H1 (cell line): ENCODE results near the gene CNN3. TPM values are rescaled to one million over a fixed set of nuclear protein-coding genes. Genes with fewer than 3 reads are reported as not detected.

Experiments used
- CTCF ChIA-PET: fragments of 300-600 bp; sonication (Branson Sonifier 250); formaldehyde crosslinking; loops from one replicate; lab custom pipeline; 2021; ENCODE audit not compliant: partially characterized antibody; lab: Charles Lee
- POLR2A ChIA-PET: fragments of 300-600 bp; sonication (Branson Sonifier 250); formaldehyde crosslinking; loops from one replicate; lab custom pipeline; 2021; ENCODE audit warnings: inconsistent platforms; ENCODE audit not compliant: partially characterized antibody; lab: Charles Lee
- DNase-seq, 2 experiments: peaks; one replicate each; pipeline versions ENCODE4 v3.0.0 to v3.0.0-alpha.2; 2010 to 2022; ENCODE audit warnings: low spot score in 2 of 2, low read depth in 1 of 2, mixed read lengths in 1 of 2
- FAIRE-seq: peaks from 2 replicates; lab custom pipeline; 2011; peaks lifted over from hg19 to GRCh38; lab: Jason Lieb, UNC
- H2AFZ ChIP-seq: 2 replicates; pipeline ENCODE4 v1.8.1; 2012; ENCODE audit warnings: low read length, inconsistent platforms
- H2AK5ac ChIP-seq: 2 replicates; pipeline ENCODE4 v1.6.1; 2013; ENCODE audit warnings: low read depth, low read length
- H2BK120ac ChIP-seq: replicated peaks from 2 replicates; pipeline ENCODE3; 2013; ENCODE audit warnings: low read depth, low read length, inconsistent platforms
- H2BK12ac ChIP-seq: 2 replicates; pipeline ENCODE4 v1.6.1; 2013; ENCODE audit warnings: low read depth, low read length
- H2BK15ac ChIP-seq: 2 replicates; pipeline ENCODE4 v1.6.1; 2013; ENCODE audit warnings: low read length
- H2BK20ac ChIP-seq: 2 replicates; pipeline ENCODE4 v1.6.1; 2013; ENCODE audit warnings: low read length
- H2BK5ac ChIP-seq: 2 replicates; pipeline ENCODE4 v1.6.1; 2013; ENCODE audit warnings: low read depth, low read length
- H3K14ac ChIP-seq: 2 replicates; pipeline ENCODE4 v1.6.1; 2013; ENCODE audit warnings: inconsistent platforms; ENCODE audit not compliant: insufficient read length
- H3K18ac ChIP-seq: 2 replicates; pipeline ENCODE4 v1.6.1; 2013; ENCODE audit warnings: low read length; ENCODE audit errors: extremely low read depth
- H3K23ac ChIP-seq: 2 replicates; pipeline ENCODE4 v1.6.1; 2013; ENCODE audit warnings: inconsistent platforms; ENCODE audit not compliant: insufficient read length
- H3K23me2 ChIP-seq: 2 replicates; pipeline ENCODE4 v1.6.1; 2013; ENCODE audit warnings: low read depth, low read length
- H3K27ac ChIP-seq: 2 replicates; pipeline ENCODE4 v1.6.1; 2011; ENCODE audit warnings: low read depth, low read length, inconsistent platforms
- H3K27me3 ChIP-seq, 4 experiments: replicated peaks in 1 of 4; 1 replicate in 1 of 4; 2 replicates in 3 of 4; pipeline versions ENCODE4 v1.6.1 to v1.8.1; 2011 to 2013; ENCODE audit warnings: low read length in 3 of 4, mild to moderate bottlenecking in 3 of 4, inconsistent platforms in 2 of 4, mixed read lengths in 2 of 4, moderate library complexity in 1 of 4; ENCODE audit not compliant: control insufficient read depth in 3 of 4, insufficient read depth in 3 of 4; ENCODE audit errors: extremely low read depth in 1 of 4
- H3K36me3 ChIP-seq, 4 experiments: 2 replicates each; pipeline versions ENCODE4 v1.6.1 to v1.8.1; 2011 to 2013; ENCODE audit warnings: mild to moderate bottlenecking in 4 of 4, low read length in 3 of 4, moderate library complexity in 2 of 4, control low read depth in 1 of 4, inconsistent platforms in 1 of 4; ENCODE audit not compliant: insufficient read depth in 4 of 4, control insufficient read depth in 2 of 4
- H3K4ac ChIP-seq: replicated peaks from 2 replicates; pipeline ENCODE3; 2013; ENCODE audit warnings: low read length, low read depth, mixed read lengths, inconsistent platforms; ENCODE audit not compliant: insufficient read length
- H3K4me1 ChIP-seq, 4 experiments: replicated peaks in 1 of 4; 1 replicate in 1 of 4; 2 replicates in 3 of 4; pipeline versions ENCODE4 v1.6.1 to v1.8.1; 2011 to 2013; ENCODE audit warnings: low read length in 3 of 4, inconsistent platforms in 2 of 4, mixed read lengths in 1 of 4; ENCODE audit not compliant: insufficient read depth in 4 of 4, control insufficient read depth in 3 of 4
- H3K4me2 ChIP-seq, 2 experiments: 2 replicates each; pipeline versions ENCODE4 v1.6.1 to v1.8.1; 2011 to 2013; ENCODE audit warnings: low read depth in 2 of 2, low read length in 2 of 2, control low read depth in 1 of 2, inconsistent platforms in 1 of 2, mild to moderate bottlenecking in 1 of 2; ENCODE audit not compliant: insufficient read depth in 1 of 2
- H3K4me3 ChIP-seq, 4 experiments: fragments of 200-600, 300-600 bp in 1 of 4; sonication (generic), shearing (Covaris generic), sonication (Bioruptor Twin) in 1 of 4; 2 replicates each; pipeline versions ENCODE4 v1.5.1 to v1.8.1; 2011 to 2016; ENCODE audit warnings: low read length in 4 of 4, low read depth in 3 of 4, control low read depth in 2 of 4, inconsistent platforms in 2 of 4, mild to moderate bottlenecking in 2 of 4, mixed read lengths in 1 of 4, moderate library complexity in 1 of 4; ENCODE audit not compliant: insufficient read depth in 2 of 4; ENCODE audit errors: extremely low read depth in 1 of 4
- H3K56ac ChIP-seq: replicated peaks from 2 replicates; pipeline ENCODE3; 2013; ENCODE audit warnings: low read depth, mild to moderate bottlenecking, mixed read lengths, low read length, inconsistent platforms; ENCODE audit not compliant: insufficient read length
- H3K79me1 ChIP-seq: 2 replicates; pipeline ENCODE4 v1.6.1; 2013; ENCODE audit warnings: low read depth, low read length, control low read depth
- H3K79me2 ChIP-seq, 2 experiments: 2 replicates each; pipeline versions ENCODE4 v1.6.1 to v1.8.1; 2012 to 2013; ENCODE audit warnings: low read length in 2 of 2, mild to moderate bottlenecking in 2 of 2, inconsistent platforms in 1 of 2; ENCODE audit not compliant: insufficient read depth in 2 of 2, control insufficient read depth in 1 of 2
- H3K9ac ChIP-seq, 4 experiments: replicated peaks in 1 of 4; 1 replicate in 1 of 4; 2 replicates in 3 of 4; pipeline versions ENCODE4 v1.6.1 to v1.8.1; 2011 to 2013; ENCODE audit warnings: low read depth in 3 of 4, low read length in 3 of 4, control low read depth in 2 of 4, mild to moderate bottlenecking in 2 of 4, moderate library complexity in 2 of 4, inconsistent platforms in 1 of 4; ENCODE audit errors: extremely low read depth in 1 of 4
- H3K9me3 ChIP-seq, 2 experiments: 2 replicates each; pipeline versions ENCODE4 v1.6.1 to v1.8.1; 2012 to 2013; ENCODE audit warnings: mild to moderate bottlenecking in 2 of 2, moderate library complexity in 2 of 2, control low read depth in 1 of 2, inconsistent platforms in 1 of 2, low read depth in 1 of 2, low read length in 1 of 2, mixed read lengths in 1 of 2; ENCODE audit not compliant: insufficient read depth in 2 of 2
- H4K20me1 ChIP-seq, 2 experiments: replicated peaks in 1 of 2; 2 replicates each; pipeline versions ENCODE3 to v1.8.1; 2011 to 2013; ENCODE audit warnings: inconsistent platforms in 2 of 2, low read length in 2 of 2, mild to moderate bottlenecking in 1 of 2; ENCODE audit not compliant: insufficient read depth in 2 of 2, control insufficient read depth in 1 of 2
- H4K5ac ChIP-seq: 2 replicates; pipeline ENCODE4 v1.6.1; 2013; ENCODE audit warnings: low read length, low read depth, mixed read lengths, inconsistent platforms; ENCODE audit not compliant: insufficient read length
- H4K8ac ChIP-seq: 2 replicates; pipeline ENCODE4 v1.8.0; 2013; ENCODE audit warnings: mild to moderate bottlenecking, moderate library complexity, low read length, inconsistent platforms; ENCODE audit not compliant: insufficient read depth; ENCODE audit errors: extremely low read depth
- H4K91ac ChIP-seq: replicated peaks from 2 replicates; pipeline ENCODE3; 2013; ENCODE audit warnings: low read length, mixed read lengths, inconsistent platforms; ENCODE audit not compliant: insufficient read length
- E2F6 ChIP-seq: IDR thresholded peaks from 2 replicates; pipeline ENCODE4 v1.6.1; 2012; ENCODE audit warnings: inconsistent platforms
- MAX ChIP-seq: IDR thresholded peaks from 2 replicates; pipeline ENCODE4 v1.6.1; 2012; ENCODE audit warnings: inconsistent platforms
- SP1 ChIP-seq: IDR thresholded peaks from 2 replicates; pipeline ENCODE4 v1.6.1; 2011; ENCODE audit warnings: low read depth, low read length
- WGBS, 2 experiments: shearing (Covaris generic) in 1 of 2; methylation state at CpG; one replicate each; pipeline versions ENCODE4 v1.1.6 to v1.1.7; 2013 to 2015; ENCODE audit warnings: low lambda C conversion rate in 2 of 2, mixed read lengths in 2 of 2, inconsistent platforms in 1 of 2, low coverage in 1 of 2, missing lambda C conversion rate in 1 of 2; ENCODE audit not compliant: insufficient replicate concordance in 2 of 2, insufficient coverage in 1 of 2, insufficient read length in 1 of 2; ENCODE audit errors: extremely low coverage in 1 of 2, missing lambda C conversion rate in 1 of 2; 5-methylcytosine and 5-hydroxymethylcytosine counted together
- polyA plus RNA-seq, 7 experiments: library from polyadenylated mRNA; depleted of rRNA in 3 of 7; stranded (reverse) in 5 of 7; unstranded in 2 of 7; fragments of >200 nt in 5 of 7; fragments of 200-250 nt in 2 of 7; gene quantifications; 1 replicate in 5 of 7; 2 replicates in 1 of 7; 4 replicates in 1 of 7; pipeline versions ENCODE4 v1.2.1 to v1.2.3, GENCODE V29; 2011 to 2013; ENCODE audit warnings: missing spikeins in 2 of 7, mixed read lengths in 2 of 7
- total RNA-seq: library from RNA; stranded (reverse); fragmentation: NEBNext Ultra II Directional; extraction: Animal tissue kit (Norgen Biotek cat#: 25700); gene quantifications from 2 replicates; pipeline ENCODE4 v1.2.1, GENCODE V29; 2021

CNN3 gene
- total and polyA plus RNA-seq, 2 of the 8 experiments (the other 6 are each of a cell fraction or from before 2014, with no cell fraction given) = 134 to 266 TPM

- Histone ChIP-seq H3K27ac (no peak overlapping the region), H2BK5ac (peak overlapping the region; percentile 47; the same call in 1 of the 2 replicates), H3K23me2 (no peaks in the 10 kb centered on the region; the same call in 1 of the 2 replicates), H3K56ac (peak overlapping the region; percentile 2), H4K8ac (no peak overlapping the region), H3K23ac (no peak overlapping the region), H4K20me1 (no peaks in the 10 kb centered on the region), H3K4ac (peak overlapping the region; percentile 10), H3K18ac (peak overlapping the region; percentile 53; the same call in 1 of the 2 replicates), H2BK12ac (peak overlapping the region; percentile 60), H3K4me2 (peak overlapping the region; percentile 7 to 52; a peak in 1 of 4 replicates), H4K5ac (peak overlapping the region; percentile 9), H2BK20ac (peak overlapping the region; percentile 38), H3K9me3 (no peaks in the 10 kb centered on the region), H2AFZ (no peak overlapping the region), H3K14ac (no peak overlapping the region), H4K91ac (peak overlapping the region; percentile 61), H3K79me1 (no peaks in the 10 kb centered on the region), H3K36me3 (no peaks in the 10 kb centered on the region), H3K79me2 (no peaks in the 10 kb centered on the region), H3K4me1 (peaks cover 7 to 38% (median 22%) of the 10 kb centered on the region in 4 experiments), H3K27me3 (no peaks in the 10 kb centered on the region), H2AK5ac (0 out of 2 replicates have a peak overlapping the region, but pooled peaks have one; percentile 16), H2BK120ac (peak overlapping the region; percentile 68), H2BK15ac (peak overlapping the region; percentile 83; the same call in 1 of the 2 replicates), H3K9ac (no peak overlapping the region), H3K4me3 (peak overlapping the region in 1 of 4 experiments; percentile 4; a peak in 1 of 8 replicates)
- POLR2A ChIA-PET = interaction anchor here (0.7 to 1.4 kb wide), 4 partner anchors 19 to 115 kb away, joined by 3 to 4 read pairs (median 3); no protein-coding TSS in a partner anchor
- CTCF ChIA-PET = interaction anchor here (1.2 to 4.5 kb wide), 6 partner anchors 8 to 157 kb away, joined by 3 to 27 read pairs (median 6); no protein-coding TSS in a partner anchor
- no peak for DNase-seq
- TF ChIP-seq SP1 = no peak
- TF ChIP-seq MAX = peak; percentile 51; the same call in 1 of the 2 replicates
- peak; percentile 42; the same call in 1 of the 2 replicates for TF ChIP-seq E2F6
- no peak for FAIRE-seq
- 55% methylated on average over 5 of the region's 5 CpGs; no CpG with 5 or more reads in 1 of the 2 experiments for WGBS, 2 experiments
These were observed 40.5 kb downstream of the CNN3 start for GRCh38 chr1:94886361-94886760.
